Measurements from ENCODE around the gene PLOD2.

GRCh38 chr3:146184241-146185015, 23.4 kb upstream of the PLOD2 start:
- TF ChIP-seq ZNF263 (CRISPR knock-in tag; IDR thresholded peaks at IDR 0.05; ENCODE audit: low read depth) (no peak), CTCF (IDR thresholded peaks at IDR 0.05) (no peak), ZNF532 (CRISPR knock-in tag; IDR thresholded peaks at IDR 0.05; ENCODE audit: borderline replicate concordance) (no peak), JUN (CRISPR knock-in tag; IDR thresholded peaks at IDR 0.05) (no peak), PREB (CRISPR knock-in tag; IDR thresholded peaks at IDR 0.05; ENCODE audit: borderline replicate concordance) (no peak), STAT6 (CRISPR knock-in tag; conservative IDR thresholded peaks at IDR 0.05; ENCODE audit: low read depth) (no peak), ATF2 (CRISPR knock-in tag; IDR thresholded peaks at IDR 0.05; ENCODE audit: borderline replicate concordance, low read depth) (no peak), FOXJ3 (CRISPR knock-in tag; IDR thresholded peaks at IDR 0.05; ENCODE audit: borderline replicate concordance) (no peak), NR1H2 (CRISPR knock-in tag; IDR thresholded peaks at IDR 0.05) (no peak), MAX (CRISPR knock-in tag; IDR thresholded peaks at IDR 0.05) (no peak), ZNF423 (CRISPR knock-in tag; IDR thresholded peaks at IDR 0.05) (no peak)
